ENCODE measurements around the gene AKAP8. TPM values are rescaled to one million over a fixed set of nuclear protein-coding genes. Genes with fewer than 3 reads are reported as not detected.

AKAP8 gene
- total RNA-seq, 2 experiments from 2014 or later = 22.2 to 52.3 TPM

DNA sequence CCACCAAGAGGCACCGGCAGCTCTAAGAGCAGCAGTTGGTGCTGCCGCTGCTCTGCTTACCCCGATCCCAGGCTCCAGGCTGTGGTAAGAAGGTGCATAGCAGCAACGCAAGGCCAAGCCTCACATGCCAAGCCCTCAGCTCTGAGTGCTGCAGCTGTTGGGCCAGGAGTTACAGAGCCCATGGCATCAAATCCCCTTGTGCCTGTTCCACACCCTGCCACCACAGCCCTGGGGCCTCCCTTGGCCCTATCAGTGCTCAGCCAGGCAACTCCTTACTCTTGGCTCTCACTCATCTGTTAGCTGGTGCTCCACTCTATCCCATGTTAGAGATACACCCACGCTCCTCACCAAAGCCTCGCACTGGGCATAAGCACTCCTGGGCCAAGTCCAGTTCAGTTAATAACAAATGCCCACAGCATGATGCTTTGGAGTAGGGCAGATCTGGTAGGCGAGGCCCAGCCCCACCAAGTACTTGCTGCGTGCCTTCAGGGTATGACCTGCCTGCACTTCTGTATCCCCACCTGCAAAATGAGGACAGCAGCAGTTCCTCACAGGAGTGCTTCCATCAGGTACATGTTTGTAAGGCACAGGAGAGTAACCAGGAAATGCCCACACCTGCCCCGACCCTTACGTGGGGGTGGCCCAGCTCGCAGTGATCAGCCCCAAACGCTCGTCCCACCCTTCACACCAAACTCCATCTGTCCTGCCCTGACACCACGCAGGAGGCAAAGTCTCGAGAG, 23.0 kb upstream of the AKAP8 start:
- ChIA-PET POLR2A (no interaction called here), CTCF (ENCODE audit: unreplicated experiment) (interaction anchor here (0.6 kb wide), 1 partner anchor 10 kb away, joined by 3 read pairs; no protein-coding TSS in a partner anchor)
- Histone ChIP-seq H3K4me1 (ENCODE audit: insufficient read depth, low read length, poor library complexity, severe bottlenecking) (peaks cover 12% of the 10 kb centered on the region), H3K4me3 (ENCODE audit: low read depth, low read length, poor library complexity, severe bottlenecking) (no peak overlapping the region), H4K20me1 (ENCODE audit: insufficient read depth, low read length) (0 out of 2 replicates have a peak, but pooled peaks cover 4% of the 10 kb centered on the region), H3K9me3 (ENCODE audit: low read length) (no peaks in the 10 kb centered on the region), H3K4me2 (ENCODE audit: low read length) (no peak overlapping the region), H3K9me2 (ENCODE audit: insufficient read depth, low read length) (no peaks in the 10 kb centered on the region), H3K27ac (ENCODE audit: low read depth, low read length, poor library complexity, severe bottlenecking) (no peak overlapping the region), H3K79me2 (ENCODE audit: insufficient read depth, low read depth, low read length) (peaks cover 42% of the 10 kb centered on the region), H2AFZ (ENCODE audit: low read length) (no peak overlapping the region), H3K36me3 (ENCODE audit: insufficient read depth, low read length) (peaks cover 92% of the 10 kb centered on the region)
- TF ChIP-seq EZH2phosphoT487 (IDR thresholded peaks at IDR 0.05; ENCODE audit: borderline replicate concordance, low read depth, low read length) (no peak), CTCF (conservative IDR thresholded peaks at IDR 0.05; ENCODE audit: low read length) (no peak)
- DNase-seq (ENCODE audit: low spot score) = no peak
- no TSS peak for BruUV-seq (replicated peaks)
- intact Hi-C loops (cut with micrococcal nuclease; ENCODE audit: unreplicated experiment) = no loop called here

- peaks cover 93% of the 10 kb centered on the region for H3K36me3 ChIP-seq (ENCODE audit: insufficient read depth, low read length)
- no peak for TF ChIP-seq EZH2phosphoT487 (IDR thresholded peaks at IDR 0.05; ENCODE audit: borderline replicate concordance, low read depth, low read length)
- TF ChIP-seq CTCF (conservative IDR thresholded peaks at IDR 0.05; ENCODE audit: low read length) = no peak
- no TSS peak for BruUV-seq (replicated peaks)
- H3K79me2 ChIP-seq (ENCODE audit: insufficient read depth, low read depth, low read length) = peaks cover 30% of the 10 kb centered on the region
- peaks cover 4% of the 10 kb centered on the region; the same call in 1 of the 2 replicates for H4K20me1 ChIP-seq (ENCODE audit: insufficient read depth, low read length)
- ChIA-PET CTCF (ENCODE audit: unreplicated experiment) (no interaction called here), POLR2A (no interaction called here)
- H3K4me2 ChIP-seq (ENCODE audit: low read length) = no peak overlapping the region
- H3K4me1 ChIP-seq (ENCODE audit: insufficient read depth, low read length, poor library complexity, severe bottlenecking) = peaks cover 12% of the 10 kb centered on the region
- H3K4me3 ChIP-seq (ENCODE audit: low read depth, low read length, poor library complexity, severe bottlenecking) = no peak overlapping the region
- intact Hi-C loops (cut with micrococcal nuclease; ENCODE audit: unreplicated experiment) = no loop called here
- H3K9me2 ChIP-seq (ENCODE audit: insufficient read depth, low read length) = no peaks in the 10 kb centered on the region
- no peak overlapping the region for H2AFZ ChIP-seq (ENCODE audit: low read length)
- no peak for DNase-seq (ENCODE audit: low spot score)
- no peaks in the 10 kb centered on the region for H3K9me3 ChIP-seq (ENCODE audit: low read length)
- no peak overlapping the region for H3K27ac ChIP-seq (ENCODE audit: low read depth, low read length, poor library complexity, severe bottlenecking)
These were observed 21.8 kb upstream of the AKAP8 start for GRCh38 chr19:15401397-15401710.

All from OCI-LY7 (cell line).